Smooth muscle cell (in vitro differentiated cells): ENCODE data around the gene KLHL29. TPM values are rescaled to one million over a fixed set of nuclear protein-coding genes. Genes with fewer than 3 reads are reported as not detected.

Experiments
- DNase-seq: peaks from one replicate; lab custom pipeline; 2025; ENCODE audit not compliant: unreplicated experiment; lab: John Stamatoyannopoulos, UW
- H2AFZ ChIP-seq: fragments of 200-600 bp; sonication (generic); 2 replicates; pipeline ENCODE4 v1.6.0; 2016; ENCODE audit warnings: antibody characterized with exemption, low read depth, mild to moderate bottlenecking
- H3F3A ChIP-seq: fragments of 200-600 bp; sonication (generic); 2 replicates; pipeline ENCODE4 v1.6.0; 2017; ENCODE audit warnings: antibody characterized with exemption, low read depth
- H3K27ac ChIP-seq: fragments of 200-600 bp; sonication (generic); 2 replicates; pipeline ENCODE4 v1.5.1; 2016; ENCODE audit warnings: low read depth, mild to moderate bottlenecking
- H3K27me3 ChIP-seq: fragments of 200-600 bp; sonication (generic); 2 replicates; pipeline ENCODE4 v1.6.1; 2016; ENCODE audit warnings: low read depth, mild to moderate bottlenecking
- H3K36me3 ChIP-seq: fragments of 200-600 bp; sonication (generic); 2 replicates; pipeline ENCODE4 v1.5.1; 2016; ENCODE audit warnings: low read depth
- H3K4me1 ChIP-seq: fragments of 200-600 bp; sonication (generic); 2 replicates; pipeline ENCODE4 v1.5.1; 2016; ENCODE audit warnings: low read depth
- H3K4me2 ChIP-seq: fragments of 200-600 bp; sonication (generic); 2 replicates; pipeline ENCODE4 v1.6.0; 2016; ENCODE audit warnings: mild to moderate bottlenecking
- H3K4me3 ChIP-seq: fragments of 200-600 bp; sonication (generic); 2 replicates; pipeline ENCODE4 v1.5.1; 2016; ENCODE audit warnings: mild to moderate bottlenecking
- H3K79me2 ChIP-seq: fragments of 200-600 bp; sonication (generic); 2 replicates; pipeline ENCODE4 v1.6.0; 2016; ENCODE audit warnings: low read depth, mild to moderate bottlenecking
- H3K9ac ChIP-seq: fragments of 200-600 bp; sonication (generic); 2 replicates; pipeline ENCODE4 v1.6.0; 2016; ENCODE audit warnings: low read depth
- H3K9me3 ChIP-seq: fragments of 200-600 bp; sonication (generic); replicated peaks from 2 replicates; pipeline ENCODE4 v1.5.1; 2016; ENCODE audit warnings: low read depth
- H4K20me1 ChIP-seq: fragments of 200-600 bp; sonication (generic); 2 replicates; pipeline ENCODE4 v1.6.0; 2016; ENCODE audit warnings: low read depth
- CTCF ChIP-seq: fragments of 200-600 bp; sonication (generic); IDR thresholded peaks from 2 replicates; pipeline ENCODE4 v1.5.1; 2017; ENCODE audit warnings: borderline replicate concordance, mild to moderate bottlenecking, antibody characterized with exemption; ENCODE audit not compliant: insufficient read depth, poor library complexity, severe bottlenecking
- WGBS: methylation state at CpG from one replicate; pipeline ENCODE4 v1.1.7; 2016; ENCODE audit warnings: low lambda C conversion rate; 5-methylcytosine and 5-hydroxymethylcytosine counted together
- polyA plus RNA-seq: library from polyadenylated mRNA; unstranded; fragments of >200 nt; fragmentation: Nextera tagmentation; extraction: Ambion mirVana; gene quantifications from 2 replicates; pipeline ENCODE4 v1.2.1, GENCODE V29; 2016
- total RNA-seq: library from RNA; depleted of rRNA; stranded (reverse); fragments of >200 nt; gene quantifications from 2 replicates; pipeline ENCODE4 v1.2.3, GENCODE V29; 2014

The KLHL29 gene
- total and polyA plus RNA-seq, 2 experiments from 2014 or later = 3.1 to 6.6 TPM

GRCh38 chr2:23554054-23554697 is 169.2 kb downstream of the KLHL29 start:
- H3K27ac ChIP-seq = no peak overlapping the region
- H2AFZ ChIP-seq = no peak overlapping the region
- no peaks in the 10 kb centered on the region for H3K36me3 ChIP-seq
- H3K4me3 ChIP-seq = no peak overlapping the region
- peaks cover 1% of the 10 kb centered on the region for H3K4me1 ChIP-seq
- no peaks in the 10 kb centered on the region for H3K9me3 ChIP-seq
- no peak for DNase-seq
- no peaks in the 10 kb centered on the region for H3K27me3 ChIP-seq
- H4K20me1 ChIP-seq = peaks cover 5% of the 10 kb centered on the region
- no peak overlapping the region for H3K4me2 ChIP-seq
- TF ChIP-seq CTCF = no peak
- no peak overlapping the region for H3K9ac ChIP-seq
- no peaks in the 10 kb centered on the region for H3F3A ChIP-seq
- 85% methylated on average over 24 of the region's 24 CpGs for WGBS
- no peaks in the 10 kb centered on the region for H3K79me2 ChIP-seq

GRCh38 chr2:23555944-23556343 is 171.0 kb downstream of the KLHL29 start:
- no peak overlapping the region for H2AFZ ChIP-seq
- no peaks in the 10 kb centered on the region for H3K27me3 ChIP-seq
- peaks cover 13% of the 10 kb centered on the region for H4K20me1 ChIP-seq
- H3K4me1 ChIP-seq = no peaks in the 10 kb centered on the region
- H3K27ac ChIP-seq = no peak overlapping the region
- H3F3A ChIP-seq = no peaks in the 10 kb centered on the region
- no peaks in the 10 kb centered on the region for H3K9me3 ChIP-seq
- no peak overlapping the region for H3K9ac ChIP-seq
- no peak for TF ChIP-seq CTCF
- H3K4me2 ChIP-seq = no peak overlapping the region
- H3K4me3 ChIP-seq = no peak overlapping the region
- 86% methylated on average over 11 of the region's 11 CpGs for WGBS
- DNase-seq = no peak
- no peaks in the 10 kb centered on the region for H3K79me2 ChIP-seq
- H3K36me3 ChIP-seq = no peaks in the 10 kb centered on the region

- TF ChIP-seq CTCF = no peak
- H3K4me2 ChIP-seq = no peak overlapping the region
- no peaks in the 10 kb centered on the region for H3K4me1 ChIP-seq
- H3K9ac ChIP-seq = no peak overlapping the region
- H3F3A ChIP-seq = no peaks in the 10 kb centered on the region
- H3K4me3 ChIP-seq = no peak overlapping the region
- no peaks in the 10 kb centered on the region for H3K27me3 ChIP-seq
- 85% methylated on average over 9 of the region's 9 CpGs for WGBS
- H3K79me2 ChIP-seq = no peaks in the 10 kb centered on the region
- no peak overlapping the region for H3K27ac ChIP-seq
- no peaks in the 10 kb centered on the region for H3K9me3 ChIP-seq
- DNase-seq = no peak
- peaks cover 13% of the 10 kb centered on the region for H4K20me1 ChIP-seq
- no peak overlapping the region for H2AFZ ChIP-seq
- H3K36me3 ChIP-seq = no peaks in the 10 kb centered on the region
These were observed 171.9 kb downstream of the KLHL29 start for GRCh38 chr2:23556929-23557328.

GRCh38 chr2:23557455-23557854 is 172.5 kb downstream of the KLHL29 start:
- Histone ChIP-seq H3K27me3 (no peaks in the 10 kb centered on the region), H3K79me2 (no peaks in the 10 kb centered on the region)
- 98% methylated on average over 7 of the region's 9 CpGs for WGBS

More at GRCh38 chr2:23557455-23557854, 172.5 kb downstream of the KLHL29 start:
- Histone ChIP-seq H3F3A (no peaks in the 10 kb centered on the region), H3K4me2 (no peak overlapping the region), H3K36me3 (no peaks in the 10 kb centered on the region), H2AFZ (no peak overlapping the region), H3K4me1 (no peaks in the 10 kb centered on the region), H3K9me3 (no peaks in the 10 kb centered on the region), H4K20me1 (peaks cover 13% of the 10 kb centered on the region), H3K9ac (no peak overlapping the region), H3K4me3 (no peak overlapping the region), H3K27ac (no peak overlapping the region)
- no peak for TF ChIP-seq CTCF
- DNase-seq = no peak
